Cardiac ventricle fibroblast (primary cell): ENCODE results near the gene C14orf93. TPM values are rescaled to one million over a fixed set of nuclear protein-coding genes. Genes with fewer than 3 reads are reported as not detected.

Experiments
- total RNA-seq: library from RNA; depleted of rRNA; stranded (reverse); fragments of >200 nt; gene quantifications from 2 replicates; pipeline ENCODE4 v1.2.3, GENCODE V29; 2015

Gene C14orf93
- 6.4 and 9.8 TPM in 2 replicates for total RNA-seq

DNA sequence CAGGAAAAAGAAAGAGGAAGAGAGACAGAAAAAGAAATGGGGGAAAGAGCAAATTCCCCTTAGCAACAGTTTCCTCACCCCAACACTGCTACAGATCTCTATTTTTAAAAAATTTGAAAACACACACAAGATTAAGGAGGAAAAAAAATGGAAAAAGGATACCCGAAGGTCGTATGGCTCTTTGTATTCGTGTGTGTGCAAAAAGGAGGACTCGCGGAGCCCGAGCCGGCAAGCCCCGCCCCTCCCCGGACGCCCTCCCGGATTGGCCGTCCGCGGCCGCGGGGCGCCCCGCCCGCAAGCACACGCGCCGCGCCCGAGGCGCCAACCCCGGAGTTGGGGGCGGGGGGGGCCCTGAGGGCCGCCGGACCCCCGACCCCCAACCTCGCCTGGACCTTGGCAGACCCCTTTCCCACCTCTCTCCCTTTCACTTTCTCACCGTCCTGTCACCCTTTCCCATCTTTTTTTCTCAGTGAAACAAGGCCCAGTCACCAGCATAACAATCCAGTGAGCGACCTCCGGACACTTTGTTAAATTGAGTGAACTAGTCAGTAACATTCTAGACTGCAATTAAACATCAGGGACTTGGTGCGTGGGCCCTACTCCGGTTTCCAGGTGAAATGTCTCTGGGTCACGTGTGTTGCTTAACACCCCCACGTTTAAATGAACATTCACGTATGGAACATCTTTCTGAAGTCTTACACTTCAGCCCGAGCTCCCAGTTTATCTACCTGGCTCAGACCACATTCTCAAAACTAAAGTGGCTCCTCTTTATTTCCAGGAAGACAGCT lies at the start of gene C14orf93:
Gene C14orf93 (minus strand): TSS at position 205 of the 788 bp plus-strand sequence. CDS start 11,120 bp downstream, outside the sequence.

GRCh38 chr14:23056956-23057756 lies 47.2 kb upstream of the C14orf93 start, which contains the start of gene CDH24:
CDH24 (minus strand) TSS chr14:23057520; CDS start chr14:23055733, 1,787 bp downstream.

GRCh38 chr14:23042162-23042965 lies 32.4 kb upstream of the C14orf93 start, which contains the start of gene PSMB11:
PSMB11 (plus strand) TSS chr14:23042212; CDS start chr14:23042226, 14 bp downstream.

GRCh38 chr14:23034498-23035302 lies 24.8 kb upstream of the C14orf93 start, which contains the start of gene PSMB5:
PSMB5 (minus strand) TSS chr14:23034900; CDS start chr14:23034881, 19 bp downstream.

GRCh38 chr14:22982477-22983245 lies 27.3 kb downstream of the C14orf93 start, which contains the start of gene AJUBA:
AJUBA (minus strand) TSS chr14:22982551; CDS start chr14:22982266, 285 bp downstream.

Other genes with a start within 250 kb of the C14orf93 start
- gene OXA1L, start 243.5 kb downstream of the C14orf93 start, total RNA-seq: 77.9 and 96.3 TPM in 2 replicates
- gene SLC7A7, start 194.7 kb downstream of the C14orf93 start, total RNA-seq: 2.9 and 5.5 TPM in 2 replicates
- gene MRPL52, start 180.3 kb downstream of the C14orf93 start, total RNA-seq: 49.5 and 133 TPM in 2 replicates
- 410 and 461 TPM in 2 replicates for gene MMP14, start 173.6 kb downstream of the C14orf93 start, total RNA-seq
- 121 and 128 TPM in 2 replicates for gene LRP10, start 138.4 kb downstream of the C14orf93 start, total RNA-seq
- gene REM2, start 126.9 kb downstream of the C14orf93 start, total RNA-seq: 0.06 TPM in 1 of 2 replicates, not detected in the other
- gene RBM23, start 91.0 kb downstream of the C14orf93 start, total RNA-seq: 91.8 and 153 TPM in 2 replicates
- 49.7 and 55.9 TPM in 2 replicates for gene PRMT5, start 80.8 kb downstream of the C14orf93 start, total RNA-seq
- gene HAUS4, start 53.1 kb downstream of the C14orf93 start, total RNA-seq: 13.1 and 22.7 TPM in 2 replicates
- 9.9 and 12.6 TPM in 2 replicates for gene AJUBA, start 27.6 kb downstream of the C14orf93 start, total RNA-seq
- 163 and 182 TPM in 2 replicates for gene PSMB5, start 24.8 kb upstream of the C14orf93 start, total RNA-seq
- gene PSMB11, start 32.1 kb upstream of the C14orf93 start, total RNA-seq: not detected in 2 replicates
- 3.2 TPM in 2 replicates for gene CDH24, start 47.4 kb upstream of the C14orf93 start, total RNA-seq
- gene ACIN1, start 85.0 kb upstream of the C14orf93 start, total RNA-seq: 55.4 and 67.2 TPM in 2 replicates
- 41.1 and 52.5 TPM in 2 replicates for gene C14orf119, start 85.4 kb upstream of the C14orf93 start, total RNA-seq
- 0.69 and 0.83 TPM in 2 replicates for gene CIROP, start 94.8 kb upstream of the C14orf93 start, total RNA-seq
- gene CEBPE, start 109.1 kb upstream of the C14orf93 start, total RNA-seq: not detected in 2 replicates
- 11.2 and 13.9 TPM in 2 replicates for gene SLC7A8, start 173.5 kb upstream of the C14orf93 start, total RNA-seq
- not detected in 2 replicates for gene RNF212B, start 227.8 kb upstream of the C14orf93 start, total RNA-seq